C1 segment of cervical spinal cord (tissue), 14 donors: ENCODE data around the gene MRC2.

Experiments
- DNase-seq, 14 donors: peaks; one replicate each; lab custom pipeline; 2025; lab: John Stamatoyannopoulos, UW

The MRC2 gene

GRCh38 chr17:62720126-62720850 is 92.8 kb downstream of the MRC2 start:
- DNase-seq: no peak

- no peak for DNase-seq
Observed at GRCh38 chr17:62722625-62723024, 95.2 kb downstream of the MRC2 start.

- DNase-seq: no peak
Observed at GRCh38 chr17:62723842-62724241, 96.4 kb downstream of the MRC2 start.

- DNase-seq: no peak
Observed at GRCh38 chr17:62724398-62725146, 97.1 kb downstream of the MRC2 start.

GRCh38 chr17:62725791-62726249 is 98.3 kb downstream of the MRC2 start:
- no peak for DNase-seq

GRCh38 chr17:62727916-62728672 is 100.6 kb downstream of the MRC2 start:
- DNase-seq: no peak

- no peak for DNase-seq
Observed at GRCh38 chr17:62732125-62732524, 104.7 kb downstream of the MRC2 start.

- DNase-seq: no peak
Observed at GRCh38 chr17:62735044-62735651, 107.7 kb downstream of the MRC2 start.

- no peak for DNase-seq
Observed at GRCh38 chr17:62737513-62737912, 110.0 kb downstream of the MRC2 start.

- DNase-seq: no peak
Observed at GRCh38 chr17:62738281-62738680, 110.8 kb downstream of the MRC2 start.

GRCh38 chr17:62739645-62740388 is 112.3 kb downstream of the MRC2 start:
- no peak for DNase-seq

- DNase-seq: no peak
Observed at GRCh38 chr17:62741290-62741689, 113.8 kb downstream of the MRC2 start.
